Kidney (tissue), 14 donors: ENCODE measurements around the gene MEGF9. TPM values are rescaled to one million over a fixed set of nuclear protein-coding genes. Genes with fewer than 3 reads are reported as not detected.
"Not testable (repeated sequence)": the region's sequence is repeated elsewhere in the genome, so short reads cannot be mapped to it uniquely, and the experiment has no call there.

Experiments
- DNase-seq, 5 donors: peaks; one replicate each; pipeline ENCODE4 v3.0.0-alpha.2; 2013 to 2020
- FAIRE-seq: peaks from 2 replicates; lab custom pipeline; 2012; peaks lifted over from hg19 to GRCh38; lab: Jason Lieb, UNC
- H3K27ac ChIP-seq, 2 donors: one replicate each; pipeline ENCODE4 v1.7.0; 2013; ENCODE audit warnings: low read depth in 2 of 2, low read length in 2 of 2, inconsistent platforms in 1 of 2
- H3K27me3 ChIP-seq: one replicate; pipeline ENCODE4 v1.7.1; 2013; ENCODE audit warnings: low read length, inconsistent platforms; ENCODE audit not compliant: control insufficient read depth, insufficient read depth
- H3K36me3 ChIP-seq, 3 donors: one replicate each; pipeline versions ENCODE4 v1.7.0 to v1.7.1; 2013; ENCODE audit warnings: low read length in 3 of 3, control low read depth in 1 of 3, inconsistent platforms in 1 of 3; ENCODE audit not compliant: insufficient read depth in 3 of 3, control insufficient read depth in 2 of 3
- H3K4me1 ChIP-seq, 3 donors: one replicate each; pipeline versions ENCODE4 v1.7.0 to v1.7.1; 2013; ENCODE audit warnings: low read length in 3 of 3, inconsistent platforms in 1 of 3, low read depth in 1 of 3; ENCODE audit not compliant: control insufficient read depth in 2 of 3, insufficient read depth in 2 of 3
- H3K4me3 ChIP-seq, 3 donors: one replicate each; pipeline versions ENCODE4 v1.7.0 to v1.8.1; 2013; ENCODE audit warnings: low read length in 3 of 3, control low read depth in 1 of 3, inconsistent platforms in 1 of 3
- H3K9ac ChIP-seq, 3 donors: one replicate each; pipeline versions ENCODE4 v1.7.0 to v1.7.1; 2013; ENCODE audit warnings: low read length in 3 of 3, control low read depth in 1 of 3, inconsistent platforms in 1 of 3
- H3K9me3 ChIP-seq, 3 donors: one replicate each; pipeline versions ENCODE4 v1.7.0 to v1.7.1; 2013; ENCODE audit warnings: low read length in 3 of 3, control low read depth in 1 of 3, inconsistent platforms in 1 of 3; ENCODE audit not compliant: control insufficient read depth in 2 of 3, insufficient read depth in 1 of 3
- CTCF ChIP-seq: IDR thresholded peaks from 3 replicates; pipeline ENCODE4 v1.5.1; 2012; ENCODE audit warnings: mild to moderate bottlenecking, moderate library complexity, borderline replicate concordance; ENCODE audit not compliant: insufficient read depth; ENCODE audit errors: extremely low read depth
- intact Hi-C: fragments of 100-400 bp; cut with DNase I; formaldehyde crosslinking; loops from one replicate; pipeline ENCODE4 v1.11.1; 2022
- polyA plus RNA-seq: library from polyadenylated mRNA; stranded (reverse); fragments of 350-450 nt; fragmentation: Illumina TruSeq; extraction: RNeasy Lipid Tissue Mini Kit (QIAGEN cat#74804); gene quantifications from one replicate; pipeline ENCODE4 v1.2.3, GENCODE V29; 2014; ENCODE audit warnings: low read depth, low replicate concordance; ENCODE audit not compliant: insufficient read depth
- total RNA-seq: library from RNA; stranded (reverse); fragmentation: NEBNext Ultra II Directional; extraction: Animal tissue kit (Norgen Biotek cat#: 25700); gene quantifications from one replicate; pipeline ENCODE4 v1.2.1, GENCODE V29; 2021
- donor health status: control.
- donor health status: control.
- donor health status: control.
- donor health status: control.
- donor health status: control.
- donor health status: DM: yes; HTN: yes; CAD: no.
- donor health status: Normal renal cell carcinoma (clear cell type).

MEGF9 gene
- total and polyA plus RNA-seq, 2 donors from 2014 or later = 12.4 to 20.4 TPM

- no peak for TF ChIP-seq CTCF
- intact Hi-C loops = no loop called here
- no peaks in the 10 kb centered on the region for H3K4me1 ChIP-seq
- H3K9ac ChIP-seq = no peak overlapping the region
- DNase-seq (no peak), FAIRE-seq (no peak)
- H3K27ac ChIP-seq = no peak overlapping the region
- no peak overlapping the region for H3K4me3 ChIP-seq
- no peaks in the 10 kb centered on the region for H3K27me3 ChIP-seq
- no peaks in the 10 kb centered on the region for H3K36me3 ChIP-seq
- H3K9me3 ChIP-seq = no peaks in the 10 kb centered on the region
Measured at GRCh38 chr9:120556775-120557174, 157.5 kb downstream of the MEGF9 start.

- no peak for TF ChIP-seq CTCF
- FAIRE-seq = no peak
- H3K36me3 ChIP-seq = no peaks in the 10 kb centered on the region
- H3K4me3 ChIP-seq = no peak overlapping the region
- intact Hi-C loops = no loop called here
- H3K9me3 ChIP-seq = no peaks in the 10 kb centered on the region
- H3K27ac ChIP-seq = no peak overlapping the region
- no peaks in the 10 kb centered on the region for H3K27me3 ChIP-seq
- H3K9ac ChIP-seq = no peak overlapping the region
- H3K4me1 ChIP-seq = no peaks in the 10 kb centered on the region
- no peak for DNase-seq
Measured at GRCh38 chr9:120555839-120556238, 158.4 kb downstream of the MEGF9 start.

GRCh38 chr9:120552210-120552704, 162.0 kb downstream of the MEGF9 start:
- H3K27ac ChIP-seq, H3K4me1 ChIP-seq, FAIRE-seq, H3K4me3 ChIP-seq, H3K36me3 ChIP-seq, H3K9me3 ChIP-seq, H3K27me3 ChIP-seq, intact Hi-C loops, DNase-seq, H3K9ac ChIP-seq: not testable (repeated sequence)

Other genes starting within 250 kb of the MEGF9 start
- gene CDK5RAP2, start 134.3 kb downstream of the MEGF9 start, total RNA-seq = 35.3 TPM
- gene CDK5RAP2, start 134.3 kb downstream of the MEGF9 start, polyA plus RNA-seq = 20.9 TPM
- 67.8 TPM for gene FBXW2, start 78.9 kb upstream of the MEGF9 start, total RNA-seq
- 13.8 TPM for gene FBXW2, start 78.9 kb upstream of the MEGF9 start, polyA plus RNA-seq
- gene PSMD5, start 128.5 kb upstream of the MEGF9 start, total RNA-seq = 38.3 TPM
- 17.1 TPM for gene PSMD5, start 128.5 kb upstream of the MEGF9 start, polyA plus RNA-seq
- gene PHF19, start 162.7 kb upstream of the MEGF9 start, total RNA-seq = 17.4 TPM
- gene PHF19, start 162.7 kb upstream of the MEGF9 start, polyA plus RNA-seq = 6.9 TPM
- 10.9 TPM for gene TRAF1, start 212.3 kb upstream of the MEGF9 start, total RNA-seq
- 3.1 TPM for gene TRAF1, start 212.3 kb upstream of the MEGF9 start, polyA plus RNA-seq